ENCODE results near the gene GATA6.
"Not testable (repeated sequence)": the region's sequence is repeated elsewhere in the genome, so short reads cannot be mapped to it uniquely, and the experiment has no call there.

The GATA6 gene

DNA sequence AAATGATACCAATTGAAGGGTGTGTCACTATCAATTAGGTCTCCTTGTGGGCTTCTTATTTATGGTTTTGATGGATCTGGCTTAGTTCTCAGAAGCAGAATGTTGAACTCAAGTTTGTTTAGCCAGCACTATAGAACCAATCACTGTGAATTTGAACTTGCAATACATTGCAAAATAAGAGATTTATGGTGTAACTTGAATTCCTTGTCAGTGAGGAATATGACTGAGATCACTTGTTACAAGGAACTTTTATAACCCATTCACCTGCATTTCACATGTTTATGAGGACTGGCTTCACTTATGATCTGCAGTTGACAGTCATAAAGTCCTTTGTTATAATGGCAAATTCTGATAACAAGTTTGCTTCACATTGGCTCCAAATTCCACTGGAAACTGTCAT lies 9.8 kb downstream of the GATA6 start:
- DNase-seq (ENCODE audit: extremely low spot score, insufficient read length, low read depth) (no peak), FAIRE-seq (no peak)

DNA sequence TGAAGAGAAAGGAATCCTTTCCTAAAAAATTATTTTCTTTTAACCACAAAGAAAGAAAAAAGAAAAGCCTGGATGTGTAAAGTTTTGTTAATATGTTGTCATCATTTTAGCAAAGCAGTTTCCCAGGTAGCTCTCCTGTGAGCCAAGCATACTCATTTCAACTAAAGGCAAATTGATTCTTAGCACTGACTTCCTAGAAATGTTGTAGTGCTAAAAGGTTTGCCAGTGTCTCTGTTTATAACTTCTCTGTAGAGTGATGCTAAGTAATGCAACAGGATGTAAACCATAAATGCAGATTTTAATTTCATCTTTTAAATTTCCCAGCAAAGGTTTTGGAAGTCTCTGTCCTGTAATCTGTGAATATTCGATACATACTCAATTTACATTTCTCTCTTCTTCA lies 10.2 kb downstream of the GATA6 start:
- FAIRE-seq (no peak), DNase-seq (ENCODE audit: extremely low spot score, insufficient read length, low read depth) (no peak)

DNA sequence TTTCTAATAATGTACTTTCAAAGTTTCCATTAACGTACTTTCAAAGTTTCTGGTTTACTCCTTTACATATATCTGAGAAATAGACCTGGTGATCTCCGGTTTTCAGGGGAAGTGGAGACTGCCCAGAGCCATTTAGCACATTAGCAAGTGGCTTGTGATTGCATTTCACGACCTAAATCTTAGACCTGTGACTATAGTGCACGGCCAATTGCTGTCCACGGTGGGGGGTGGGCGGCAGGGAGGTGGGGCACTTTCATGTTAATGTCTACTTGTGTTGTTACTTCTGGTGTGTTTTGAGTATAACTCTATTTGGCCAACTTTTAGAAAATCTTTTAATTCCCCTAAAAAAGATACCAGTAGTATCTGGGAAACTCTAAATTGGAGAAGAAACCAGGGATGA lies 11.3 kb downstream of the GATA6 start:
- no peak for DNase-seq (ENCODE audit: extremely low spot score, insufficient read length, low read depth)
- no peak for FAIRE-seq

DNA sequence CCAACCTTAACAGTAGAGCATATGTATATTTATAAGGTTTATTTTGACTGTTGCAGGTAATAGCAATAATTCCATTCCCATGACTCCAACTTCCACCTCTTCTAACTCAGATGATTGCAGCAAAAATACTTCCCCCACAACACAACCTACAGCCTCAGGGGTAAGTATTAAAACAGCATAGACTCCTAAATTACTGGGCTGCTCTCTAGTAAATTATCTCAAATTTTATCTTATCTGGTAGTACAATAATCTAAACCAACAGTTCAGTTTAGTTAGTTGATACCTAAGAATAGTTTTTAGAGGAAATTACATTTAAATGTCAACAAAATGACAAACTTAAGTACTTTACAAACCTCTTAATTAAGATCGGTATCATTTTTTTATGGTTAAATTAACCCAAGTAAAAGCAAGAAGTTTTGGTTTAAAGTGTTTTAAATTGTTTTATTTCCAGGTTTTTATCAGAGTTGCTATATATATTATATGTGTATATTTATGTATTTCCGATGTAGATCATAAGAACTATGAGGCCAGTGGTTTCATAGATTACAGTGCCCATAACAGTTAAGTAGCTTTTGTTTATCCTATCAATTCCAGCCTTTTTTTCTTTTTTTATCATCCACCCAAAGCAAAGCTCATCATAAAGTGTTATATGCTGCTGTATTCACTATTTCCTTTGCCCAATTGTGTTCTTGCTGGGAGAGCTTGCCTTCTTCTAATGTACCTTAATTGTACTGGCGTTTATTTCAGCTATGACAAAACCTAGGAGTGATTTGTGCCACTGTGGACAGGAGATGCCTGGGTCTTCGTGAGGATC lies 13.7 kb downstream of the GATA6 start:
- no peak for FAIRE-seq
- no peak for DNase-seq (ENCODE audit: extremely low spot score, insufficient read length, low read depth)

DNA sequence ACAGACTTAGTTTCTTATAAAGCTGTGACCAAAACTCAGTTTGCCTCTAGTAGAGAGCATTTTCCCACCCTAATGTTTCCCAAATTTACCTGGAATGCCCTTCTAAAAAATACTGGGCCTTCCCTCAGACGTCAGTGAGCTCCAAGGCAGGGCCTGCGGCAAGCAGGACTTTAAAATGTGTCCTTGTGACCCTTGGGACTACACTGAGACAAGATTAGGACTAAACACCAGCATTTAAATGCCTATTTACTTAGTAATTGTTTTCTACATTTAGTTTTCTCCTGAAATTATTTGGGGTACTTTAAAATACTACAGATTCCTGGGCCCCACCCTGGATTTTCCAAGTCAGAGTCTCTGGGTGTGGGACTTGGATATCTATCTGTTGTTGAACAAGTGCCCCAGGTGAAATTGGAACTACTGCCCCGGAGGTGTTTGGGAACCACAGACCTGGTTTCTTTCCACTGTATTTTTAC lies 14.3 kb downstream of the GATA6 start:
- FAIRE-seq: no peak
- no peak for DNase-seq (ENCODE audit: extremely low spot score, insufficient read length, low read depth)

DNA sequence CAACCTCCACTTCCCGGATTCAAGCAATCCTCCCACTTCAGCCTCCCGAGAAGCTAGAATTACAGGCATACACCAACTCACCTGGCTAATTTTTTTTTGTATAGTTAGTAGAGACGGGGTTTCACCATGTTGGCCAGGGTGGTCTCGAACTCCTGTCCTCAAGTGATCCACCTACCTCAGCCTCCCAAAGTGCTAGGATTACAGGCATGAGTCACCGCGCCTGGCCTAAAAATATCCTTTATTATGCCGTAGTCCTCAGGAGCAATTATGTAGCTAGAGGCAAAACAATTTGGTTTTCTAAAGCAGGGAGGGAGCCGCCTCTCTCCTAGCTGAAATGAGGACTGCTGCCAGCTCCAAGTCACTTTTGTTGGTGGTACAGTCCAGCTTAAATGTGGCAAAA lies 15.2 kb downstream of the GATA6 start:
- not testable (repeated sequence) for DNase-seq (ENCODE audit: extremely low spot score, insufficient read length, low read depth); FAIRE-seq

DNA sequence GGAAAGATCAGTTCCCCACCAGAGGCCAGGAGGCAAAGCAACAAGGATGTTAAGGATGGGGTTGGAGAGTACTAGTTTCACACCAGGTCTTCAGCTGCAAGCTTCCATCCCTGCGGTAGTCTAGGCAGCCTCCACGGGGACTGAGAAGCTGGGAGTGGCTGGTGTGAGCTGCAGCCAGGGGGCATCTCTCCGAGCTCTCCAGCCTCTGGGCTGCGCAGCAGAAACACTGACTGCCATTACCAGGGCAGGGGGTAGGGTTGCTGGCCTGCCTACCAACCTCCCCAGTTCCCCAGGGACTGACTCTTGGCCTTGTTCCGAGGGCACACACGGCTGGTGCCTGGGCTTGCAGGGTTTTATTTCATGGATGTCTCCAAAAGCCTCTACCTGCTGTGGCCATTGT lies 15.9 kb downstream of the GATA6 start:
- DNase-seq (ENCODE audit: extremely low spot score, insufficient read length, low read depth): no peak
- no peak for FAIRE-seq

DNA sequence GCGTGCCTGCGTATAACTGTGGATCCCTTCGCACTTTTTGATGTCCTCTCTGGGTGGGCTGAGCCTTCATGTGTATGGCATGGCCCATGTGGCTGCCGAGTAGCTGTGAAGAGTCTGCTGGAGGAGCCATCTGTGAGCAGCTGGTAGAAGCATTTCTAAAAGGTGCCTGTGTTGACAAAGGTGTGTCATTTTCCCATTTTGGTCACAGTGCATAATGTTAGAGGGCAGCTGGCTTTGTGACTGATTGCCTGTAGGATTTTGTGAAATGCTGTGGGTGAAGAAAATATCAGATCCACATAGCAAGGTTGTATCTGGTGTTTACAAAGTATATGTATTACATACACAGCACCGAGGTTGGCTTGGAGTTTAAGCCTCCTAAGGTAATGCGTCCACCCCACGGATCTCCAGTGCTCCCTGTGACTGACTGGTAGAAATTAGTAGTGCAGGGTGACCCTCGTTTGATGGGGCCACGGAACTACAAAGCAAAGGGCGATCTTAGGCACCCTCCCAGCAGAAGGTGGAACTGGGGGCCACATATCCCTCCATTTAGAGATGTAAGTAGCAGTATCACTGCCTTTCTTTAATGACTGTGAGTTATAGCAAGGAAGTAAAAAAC lies 16.5 kb downstream of the GATA6 start:
- FAIRE-seq: no peak
- no peak for DNase-seq (ENCODE audit: extremely low spot score, insufficient read length, low read depth)

DNA sequence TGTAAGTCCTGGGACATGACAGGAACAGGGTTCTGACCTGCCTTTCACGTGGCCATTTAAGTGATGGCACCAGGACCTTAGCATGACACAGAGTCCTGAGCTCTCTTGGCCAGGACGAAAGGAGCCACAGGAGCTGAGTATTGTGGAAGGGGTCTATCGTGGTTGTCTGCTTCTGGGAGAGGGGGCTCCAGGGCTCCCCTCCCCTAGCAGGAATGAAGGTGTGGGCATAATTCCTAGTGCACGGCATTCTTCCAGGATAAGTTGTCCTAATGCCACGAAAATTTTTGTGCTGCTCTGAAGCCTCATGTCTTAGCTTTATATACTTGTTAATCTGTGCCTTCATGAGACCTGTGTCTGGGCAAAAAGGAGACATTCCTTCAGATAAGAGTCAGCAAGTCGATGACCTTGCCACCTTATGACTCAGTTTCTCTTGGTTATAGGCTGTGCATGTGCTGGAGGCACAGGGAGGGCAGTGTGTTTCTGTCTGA lies 17.1 kb downstream of the GATA6 start:
- FAIRE-seq (no peak), DNase-seq (ENCODE audit: extremely low spot score, insufficient read length, low read depth) (no peak)

DNA sequence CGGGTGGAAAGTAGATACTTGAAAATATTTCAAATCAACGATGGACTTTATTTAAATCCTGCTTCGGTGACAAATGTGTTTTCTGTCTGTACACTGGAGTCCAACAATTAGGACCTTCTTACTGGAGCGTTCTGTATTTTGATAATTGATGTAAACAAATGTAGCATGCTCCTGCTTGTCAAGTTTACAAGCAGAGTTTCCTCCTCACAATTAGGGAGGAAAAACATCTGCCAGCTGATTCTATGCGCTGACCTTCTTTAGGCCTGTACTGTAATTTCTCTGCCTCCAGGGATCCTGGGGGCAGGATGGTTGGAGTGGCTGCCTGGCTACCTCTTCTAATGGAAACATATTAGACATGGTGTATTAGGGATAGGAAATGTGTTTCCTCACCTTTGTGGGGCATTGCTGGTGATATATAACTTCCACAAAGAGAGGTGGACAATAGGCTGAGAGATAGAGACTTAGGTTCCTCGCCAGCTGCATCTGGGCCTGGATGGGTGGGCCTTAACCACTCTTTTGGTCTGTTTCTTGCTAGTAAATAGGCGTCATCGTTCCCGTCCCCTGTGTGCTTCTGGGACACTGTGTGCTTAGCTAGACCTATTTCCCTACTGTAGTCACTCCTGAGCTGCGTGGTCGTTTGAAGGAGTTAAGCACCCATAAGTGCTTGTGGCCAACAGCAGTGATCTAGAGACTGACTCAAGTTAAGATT lies 19.3 kb downstream of the GATA6 start:
- no peak for DNase-seq (ENCODE audit: extremely low spot score, insufficient read length, low read depth)
- no peak for FAIRE-seq

DNA sequence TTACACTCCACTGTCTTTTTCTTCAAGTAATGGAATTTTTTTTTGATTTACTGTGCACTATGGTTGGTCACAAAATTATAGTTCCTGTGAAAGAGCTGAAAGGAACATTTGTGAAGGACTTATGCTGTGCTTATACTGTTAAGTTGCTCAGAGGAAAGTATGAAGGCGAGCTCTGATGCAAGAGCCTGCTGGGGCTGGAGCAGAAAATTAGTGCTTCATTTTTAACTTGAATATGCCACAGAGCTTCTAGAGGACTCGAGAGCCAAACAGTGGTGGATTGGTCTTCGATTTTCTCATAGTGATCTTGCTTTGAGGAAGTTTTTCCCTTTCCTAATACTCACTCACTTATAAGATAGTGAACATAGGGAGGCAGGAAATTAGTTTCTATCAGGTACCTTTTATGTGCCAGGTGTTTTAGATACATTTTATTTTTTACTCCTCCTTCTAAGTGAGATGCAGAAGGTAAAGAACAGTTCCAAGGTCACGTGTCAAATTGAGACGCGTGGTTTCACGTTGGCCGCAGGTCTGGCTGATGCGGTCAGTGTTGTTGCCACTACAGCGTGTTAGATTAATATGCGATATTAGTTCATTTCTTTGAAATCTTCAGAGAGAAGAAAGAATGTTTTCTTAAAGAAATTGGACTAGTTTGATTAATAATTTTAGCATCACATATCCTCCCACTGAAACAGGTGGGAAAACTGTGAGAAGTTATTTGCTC lies 20.2 kb downstream of the GATA6 start:
- no peak for FAIRE-seq
- no peak for DNase-seq (ENCODE audit: extremely low spot score, insufficient read length, low read depth)

DNA sequence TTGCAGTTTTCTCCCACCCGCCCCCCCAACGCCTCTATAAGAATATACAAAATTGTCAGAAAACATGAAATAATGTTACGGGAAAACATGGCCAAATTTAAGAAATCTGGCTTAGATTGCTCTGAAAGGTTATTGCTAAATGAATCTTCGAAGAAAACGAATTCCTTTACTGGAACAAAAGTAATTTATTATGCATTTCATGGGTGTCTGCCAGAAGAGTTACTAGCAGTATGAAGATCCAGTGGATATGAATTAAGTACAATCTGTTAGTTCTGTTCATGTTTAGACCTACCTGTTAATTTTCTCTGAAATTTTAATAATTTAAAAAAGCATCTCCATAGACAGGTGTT lies 21.9 kb downstream of the GATA6 start:
- DNase-seq (ENCODE audit: extremely low spot score, insufficient read length, low read depth) (no peak), FAIRE-seq (no peak)

DNA sequence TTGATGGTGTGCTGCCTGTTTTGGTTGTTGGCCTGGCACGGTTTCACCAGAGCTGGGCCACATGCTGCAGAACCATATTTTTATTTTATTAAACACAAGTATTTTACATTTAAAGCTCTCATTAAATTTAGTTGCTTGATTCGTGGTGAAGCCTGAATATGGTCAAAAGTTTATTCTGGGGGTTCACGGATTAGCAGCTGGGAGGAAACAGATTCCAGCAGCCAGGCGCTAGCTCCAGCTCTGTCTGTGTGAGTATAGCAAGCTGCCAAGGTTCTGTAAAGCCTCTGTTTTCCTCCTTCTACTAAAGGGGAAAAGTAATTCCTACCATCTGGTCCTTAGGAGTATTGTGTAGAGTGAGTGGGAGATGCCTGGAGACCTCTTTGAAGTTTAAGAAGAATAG lies 22.5 kb downstream of the GATA6 start:
- FAIRE-seq: no peak
- no peak for DNase-seq (ENCODE audit: extremely low spot score, insufficient read length, low read depth)

DNA sequence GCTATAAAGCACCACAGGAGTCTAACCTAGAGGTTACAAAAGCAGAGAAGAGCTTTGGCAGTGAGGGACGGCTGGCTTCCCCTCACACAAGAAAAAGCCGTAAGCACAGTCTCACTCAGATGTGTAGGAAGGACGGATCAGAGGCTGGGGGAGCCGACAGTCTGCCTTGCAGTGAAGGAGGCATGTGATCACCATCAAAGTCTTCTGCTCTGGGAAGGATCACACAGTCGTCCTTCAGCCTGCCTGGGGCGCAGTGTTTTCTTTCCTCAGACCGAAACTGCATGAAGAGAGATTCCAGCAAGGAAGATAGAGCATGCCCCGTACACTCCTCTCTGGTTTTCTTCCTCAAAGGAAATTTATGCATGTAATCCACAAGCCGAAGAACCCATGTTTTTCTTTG lies 24.1 kb downstream of the GATA6 start:
- FAIRE-seq: no peak
- DNase-seq (ENCODE audit: extremely low spot score, insufficient read length, low read depth): no peak

DNA sequence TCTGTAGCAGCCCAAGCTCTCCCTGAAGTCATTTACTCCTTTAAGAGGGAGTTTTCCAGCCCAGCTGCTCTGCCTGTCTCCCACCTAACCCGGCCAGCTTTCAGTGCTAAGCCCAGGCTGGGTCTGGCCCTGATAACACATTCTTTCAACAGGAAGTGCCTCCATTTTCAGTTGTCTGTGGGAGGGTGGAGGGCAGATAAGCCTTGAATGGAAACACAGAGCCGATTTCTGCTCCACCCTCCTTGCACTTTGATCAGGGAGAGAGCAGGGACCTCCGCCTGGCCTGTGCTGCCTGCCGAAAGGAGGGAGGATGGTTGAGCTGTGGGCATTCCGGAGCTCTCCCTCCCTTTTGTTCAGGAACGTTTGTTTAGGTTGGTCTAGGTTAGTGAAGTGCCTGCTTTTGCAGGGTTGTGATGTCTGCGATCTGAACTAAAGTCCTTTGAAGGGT lies 24.8 kb downstream of the GATA6 start:
- DNase-seq (ENCODE audit: extremely low spot score, insufficient read length, low read depth) (no peak), FAIRE-seq (no peak)

DNA sequence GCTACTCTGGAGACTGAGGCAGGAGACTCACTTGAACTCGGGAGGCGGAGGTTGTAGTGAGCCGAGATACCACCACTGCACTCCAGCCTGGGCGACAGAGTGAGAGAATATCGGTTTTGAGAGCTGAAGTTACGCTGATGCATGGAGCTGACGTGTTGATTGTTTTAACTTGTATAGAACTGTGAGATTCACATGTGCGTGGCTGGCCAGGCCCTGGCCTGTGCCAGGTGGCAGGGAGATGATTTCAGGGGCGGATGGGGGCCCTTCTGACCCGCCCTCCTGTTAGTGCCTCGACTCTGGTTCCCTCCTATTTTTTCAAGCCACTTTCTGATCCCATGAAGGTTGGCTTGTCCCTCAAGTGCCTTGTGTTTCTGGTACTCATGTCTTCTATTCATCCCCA lies 25.7 kb downstream of the GATA6 start:
- DNase-seq (ENCODE audit: extremely low spot score, insufficient read length, low read depth) (no peak), FAIRE-seq (no peak)

DNA sequence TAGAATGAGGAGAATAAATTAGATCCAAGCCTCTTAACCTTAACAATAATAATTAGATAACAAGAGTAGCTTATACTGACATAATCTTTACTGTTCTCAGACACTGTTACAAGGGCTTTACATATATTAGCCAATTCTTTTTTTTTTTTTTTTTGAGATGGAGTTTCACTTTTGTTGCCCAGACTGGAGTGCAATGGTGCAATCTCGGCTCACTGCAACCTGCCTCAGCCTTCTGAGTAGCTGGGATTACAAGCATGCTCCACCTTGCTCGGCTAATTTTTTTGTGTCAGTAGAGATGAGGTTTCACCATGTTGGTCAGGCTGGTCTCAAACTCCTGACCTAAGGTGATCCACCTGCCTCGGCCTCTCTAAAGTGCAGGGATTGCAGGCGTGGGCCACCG lies 27.6 kb downstream of the GATA6 start:
- not testable (repeated sequence) for DNase-seq (ENCODE audit: extremely low spot score, insufficient read length, low read depth); FAIRE-seq

DNA sequence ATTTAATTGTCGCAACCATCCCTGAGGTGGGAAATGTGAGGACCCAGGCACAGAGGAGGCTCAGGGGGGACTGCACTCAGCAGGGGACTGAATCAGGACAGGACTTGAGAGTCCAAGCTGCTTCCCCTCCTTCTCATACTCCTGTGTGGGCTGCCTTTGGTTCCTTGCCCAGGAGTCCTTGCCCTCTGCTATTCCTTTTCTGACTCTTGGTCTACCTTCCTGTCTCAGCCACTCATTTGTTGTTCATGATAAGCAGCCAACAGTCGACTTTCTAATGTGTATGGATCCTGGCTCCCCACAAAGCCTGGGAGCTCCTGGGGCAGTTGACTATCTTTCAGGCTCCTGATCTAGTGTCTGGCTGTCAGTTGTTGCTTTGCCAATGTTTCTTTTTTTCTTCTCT lies 28.3 kb downstream of the GATA6 start:
- FAIRE-seq (no peak), DNase-seq (ENCODE audit: extremely low spot score, insufficient read length, low read depth) (no peak)

DNA sequence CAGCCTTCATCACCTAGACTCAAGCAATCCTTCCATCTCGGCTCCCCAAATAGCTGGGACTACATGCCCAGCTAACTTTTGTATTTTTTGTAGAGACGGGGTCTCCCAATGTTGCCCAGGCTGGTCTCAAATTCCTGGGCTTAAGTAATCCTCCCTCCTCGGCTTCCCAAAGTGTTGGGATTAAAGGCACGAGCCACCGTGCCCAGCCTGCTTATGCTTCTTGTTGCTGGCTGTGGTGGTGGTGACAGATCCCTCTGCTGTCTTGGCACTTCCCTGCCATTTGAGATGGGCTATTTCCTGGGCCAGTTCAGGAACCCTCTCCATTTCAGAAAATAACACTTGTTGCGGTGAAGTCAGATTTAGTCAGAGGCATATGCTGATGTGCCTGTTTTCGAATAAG lies 28.8 kb downstream of the GATA6 start:
- FAIRE-seq (no peak), DNase-seq (ENCODE audit: extremely low spot score, insufficient read length, low read depth) (no peak)

DNA sequence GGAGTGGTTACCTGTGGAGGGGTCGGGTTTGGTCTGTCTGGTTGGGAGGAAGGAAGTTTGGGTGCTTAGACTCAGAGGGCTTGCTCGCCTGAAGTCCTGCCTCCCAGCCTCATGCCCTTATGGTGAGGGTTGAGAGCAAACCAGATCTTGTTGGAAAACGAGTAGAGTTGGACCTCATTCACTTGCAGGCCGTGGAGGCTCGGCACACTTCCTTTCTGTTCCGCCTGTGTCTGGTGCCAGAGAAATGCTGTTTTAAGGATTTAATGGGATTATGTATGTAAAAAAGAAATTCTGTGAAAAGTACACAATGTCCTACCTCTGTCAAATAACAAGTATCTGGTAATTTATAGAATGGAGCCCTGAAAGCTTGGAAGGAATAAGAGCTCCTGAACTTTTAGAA lies 29.6 kb downstream of the GATA6 start:
- no peak for FAIRE-seq

More for the DNA sequence above, 29.6 kb downstream of the GATA6 start:
- no peak for DNase-seq (ENCODE audit: extremely low spot score, insufficient read length, low read depth)
